NCI-H1048 (cell line): Measurements from ENCODE around the gene ACOX1.

Experiments used
- DNase-seq: peaks from one replicate; lab custom pipeline; 2025; lab: John Stamatoyannopoulos, UW

Gene ACOX1

GRCh38 chr17:75892556-75893224, 86.3 kb downstream of the ACOX1 start:
- DNase-seq, result no peak

- DNase-seq, result no peak
Measured at GRCh38 chr17:75891605-75892555, 87.1 kb downstream of the ACOX1 start.
